HL-60 (cell line): ENCODE results near the gene SCG3.

ENCODE experiments used
- CTCF ChIP-seq: IDR thresholded peaks from one replicate; pipeline ENCODE4 v1.5.1; 2011; ENCODE audit warnings: low read length, control low read depth, inconsistent platforms; ENCODE audit not compliant: insufficient read depth
- POLR2AphosphoS5 ChIP-seq: IDR thresholded peaks from 2 replicates; pipeline ENCODE4 v1.6.1; 2012; ENCODE audit warnings: low read depth
- TF ChIP-seq, protein P1 (sequence below): IDR thresholded peaks from 2 replicates; pipeline ENCODE4 v1.6.1; 2012; ENCODE audit warnings: low read depth; ENCODE audit not compliant: insufficient replicate concordance

GRCh38 chr15:51736069-51736468 lies 54.8 kb downstream of the SCG3 start:
- no peak for TF ChIP-seq CTCF
- TF ChIP-seq POLR2AphosphoS5, result no peak
- TF ChIP-seq, protein P1, sequence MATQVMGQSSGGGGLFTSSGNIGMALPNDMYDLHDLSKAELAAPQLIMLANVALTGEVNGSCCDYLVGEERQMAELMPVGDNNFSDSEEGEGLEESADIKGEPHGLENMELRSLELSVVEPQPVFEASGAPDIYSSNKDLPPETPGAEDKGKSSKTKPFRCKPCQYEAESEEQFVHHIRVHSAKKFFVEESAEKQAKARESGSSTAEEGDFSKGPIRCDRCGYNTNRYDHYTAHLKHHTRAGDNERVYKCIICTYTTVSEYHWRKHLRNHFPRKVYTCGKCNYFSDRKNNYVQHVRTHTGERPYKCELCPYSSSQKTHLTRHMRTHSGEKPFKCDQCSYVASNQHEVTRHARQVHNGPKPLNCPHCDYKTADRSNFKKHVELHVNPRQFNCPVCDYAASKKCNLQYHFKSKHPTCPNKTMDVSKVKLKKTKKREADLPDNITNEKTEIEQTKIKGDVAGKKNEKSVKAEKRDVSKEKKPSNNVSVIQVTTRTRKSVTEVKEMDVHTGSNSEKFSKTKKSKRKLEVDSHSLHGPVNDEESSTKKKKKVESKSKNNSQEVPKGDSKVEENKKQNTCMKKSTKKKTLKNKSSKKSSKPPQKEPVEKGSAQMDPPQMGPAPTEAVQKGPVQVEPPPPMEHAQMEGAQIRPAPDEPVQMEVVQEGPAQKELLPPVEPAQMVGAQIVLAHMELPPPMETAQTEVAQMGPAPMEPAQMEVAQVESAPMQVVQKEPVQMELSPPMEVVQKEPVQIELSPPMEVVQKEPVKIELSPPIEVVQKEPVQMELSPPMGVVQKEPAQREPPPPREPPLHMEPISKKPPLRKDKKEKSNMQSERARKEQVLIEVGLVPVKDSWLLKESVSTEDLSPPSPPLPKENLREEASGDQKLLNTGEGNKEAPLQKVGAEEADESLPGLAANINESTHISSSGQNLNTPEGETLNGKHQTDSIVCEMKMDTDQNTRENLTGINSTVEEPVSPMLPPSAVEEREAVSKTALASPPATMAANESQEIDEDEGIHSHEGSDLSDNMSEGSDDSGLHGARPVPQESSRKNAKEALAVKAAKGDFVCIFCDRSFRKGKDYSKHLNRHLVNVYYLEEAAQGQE, result no peak
